Stimulated activated CD4-positive, alpha-beta T cell treated with anti-CD3 and anti-CD28 coated beads, Interleukin-15, amount 100 ng/mL, for 24 hours (primary cell): ENCODE data around the gene GLT6D1.
"Not testable (repeated sequence)": the region's sequence is repeated elsewhere in the genome, so short reads cannot be mapped to it uniquely, and the experiment has no call there.

Experiments
- DNase-seq: peaks from one replicate; pipeline ENCODE4 v3.0.0-alpha.2; 2020

Gene GLT6D1

GRCh38 chr9:135664801-135665794 is 25.8 kb upstream of the GLT6D1 start:
- DNase-seq, result no peak

GRCh38 chr9:135664266-135664665 is 24.9 kb upstream of the GLT6D1 start:
- DNase-seq, result no peak

GRCh38 chr9:135663857-135664256 is 24.5 kb upstream of the GLT6D1 start:
- DNase-seq, result no peak

GRCh38 chr9:135663451-135663770 is 24.1 kb upstream of the GLT6D1 start:
- no peak for DNase-seq

DNA sequence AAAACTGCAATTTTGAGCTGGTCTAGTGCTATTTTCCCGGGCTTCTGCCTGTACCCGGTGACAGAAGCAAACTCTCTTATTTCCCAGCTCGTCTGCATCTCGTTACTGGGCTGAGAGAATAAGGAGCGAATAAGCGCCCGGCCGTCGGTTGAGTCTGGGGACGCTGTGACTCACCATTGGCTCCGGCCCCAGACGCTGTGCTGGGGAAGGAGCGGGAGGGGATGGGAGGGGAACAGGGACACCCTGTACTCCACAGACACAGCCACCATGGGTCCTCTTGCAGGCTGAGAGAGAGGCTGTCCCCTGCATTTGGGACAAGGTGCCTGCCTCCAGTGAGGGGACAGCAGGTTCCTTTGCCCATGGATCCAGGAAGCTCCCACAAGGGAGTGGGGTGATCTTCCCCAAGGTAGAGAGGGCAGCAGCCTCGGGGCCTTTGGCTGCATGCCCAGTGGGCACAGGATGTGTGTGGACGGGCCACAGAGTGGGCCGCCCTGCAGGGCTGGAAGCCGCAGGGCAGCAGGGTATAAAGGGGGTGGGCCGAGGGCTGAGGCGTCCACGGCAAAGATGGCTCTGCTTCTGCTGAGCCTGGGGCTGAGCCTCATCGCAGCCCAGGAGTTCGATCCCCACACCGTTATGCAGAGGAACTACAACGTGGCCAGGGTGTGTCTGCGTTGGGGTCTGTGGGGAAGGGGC is 23.6 kb upstream of the GLT6D1 start, which contains the start of gene LCN9:
Gene LCN9, plus strand, starts transcription at position 552 of the 693 bp plus-strand sequence. Its CDS starts 13 bp downstream, at position 565.
- no peak for DNase-seq

GRCh38 chr9:135661816-135662560 is 22.6 kb upstream of the GLT6D1 start:
- no peak for DNase-seq

GRCh38 chr9:135660407-135660806 is 21.1 kb upstream of the GLT6D1 start:
- DNase-seq, result no peak

GRCh38 chr9:135659252-135659651 is 19.9 kb upstream of the GLT6D1 start:
- DNase-seq, result no peak

DNA sequence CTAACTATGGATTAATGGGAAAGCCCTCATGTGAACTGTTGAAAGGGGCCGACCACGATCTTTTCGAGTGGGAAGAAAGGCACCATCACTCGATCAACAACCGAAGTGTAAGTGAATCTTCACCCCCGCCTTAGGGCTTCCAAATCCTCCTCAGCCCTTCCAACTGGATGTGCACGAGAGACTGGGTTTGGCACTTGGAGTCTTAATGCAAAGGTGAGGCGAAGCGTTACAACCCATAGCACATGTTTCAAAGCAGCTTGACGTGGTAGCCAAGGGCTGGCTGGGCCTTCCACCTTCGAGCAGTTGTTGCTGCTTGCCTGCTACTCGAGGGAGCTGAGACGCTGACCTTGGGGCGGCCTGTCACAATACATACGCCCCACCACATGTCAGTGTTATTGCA is 18.1 kb upstream of the GLT6D1 start:
- no peak for DNase-seq

DNA sequence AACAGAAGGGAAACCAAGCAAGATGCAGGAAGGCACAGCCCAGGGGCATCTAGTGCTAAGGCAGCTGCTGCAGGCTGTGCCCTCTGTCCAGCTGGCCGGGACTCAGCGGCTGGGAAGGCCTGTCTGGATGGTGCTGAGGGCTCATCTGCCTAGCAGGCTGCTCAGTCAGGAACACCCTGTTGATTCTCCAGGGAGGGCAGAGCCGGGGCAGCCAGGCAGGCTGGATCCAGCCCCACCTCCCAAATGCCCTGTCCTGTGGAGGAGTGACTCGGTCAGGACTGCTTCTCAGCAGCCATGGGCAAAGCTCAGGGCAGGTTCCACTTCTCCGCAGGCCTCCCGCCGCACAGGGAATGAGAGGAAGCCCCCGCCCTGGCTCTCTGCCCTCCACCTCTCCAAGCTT is 16.0 kb upstream of the GLT6D1 start:
- DNase-seq, result no peak

DNA sequence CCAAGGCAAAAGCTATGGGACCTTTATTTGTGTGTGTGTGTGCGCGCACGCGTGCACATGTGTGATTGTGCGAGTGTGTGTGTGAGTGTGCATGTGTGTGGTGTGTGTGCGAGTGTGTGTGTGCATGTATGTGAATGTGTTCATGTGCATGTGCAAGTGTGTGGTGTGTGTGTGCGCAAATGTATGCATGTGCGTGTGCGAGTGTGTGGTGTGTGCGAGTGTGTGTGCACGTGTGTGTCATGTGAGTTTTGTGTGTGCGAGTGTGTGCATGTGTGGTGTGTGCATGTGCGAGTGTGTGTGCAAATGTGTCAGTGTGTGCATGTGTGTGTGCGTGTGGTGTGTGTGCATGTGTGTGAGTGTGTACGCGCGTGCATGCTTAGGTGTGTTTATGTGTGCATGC is 11.1 kb upstream of the GLT6D1 start:
- DNase-seq, result no peak

- no peak for DNase-seq
These were observed 10.2 kb upstream of the GLT6D1 start for GRCh38 chr9:135649508-135649907.

DNA sequence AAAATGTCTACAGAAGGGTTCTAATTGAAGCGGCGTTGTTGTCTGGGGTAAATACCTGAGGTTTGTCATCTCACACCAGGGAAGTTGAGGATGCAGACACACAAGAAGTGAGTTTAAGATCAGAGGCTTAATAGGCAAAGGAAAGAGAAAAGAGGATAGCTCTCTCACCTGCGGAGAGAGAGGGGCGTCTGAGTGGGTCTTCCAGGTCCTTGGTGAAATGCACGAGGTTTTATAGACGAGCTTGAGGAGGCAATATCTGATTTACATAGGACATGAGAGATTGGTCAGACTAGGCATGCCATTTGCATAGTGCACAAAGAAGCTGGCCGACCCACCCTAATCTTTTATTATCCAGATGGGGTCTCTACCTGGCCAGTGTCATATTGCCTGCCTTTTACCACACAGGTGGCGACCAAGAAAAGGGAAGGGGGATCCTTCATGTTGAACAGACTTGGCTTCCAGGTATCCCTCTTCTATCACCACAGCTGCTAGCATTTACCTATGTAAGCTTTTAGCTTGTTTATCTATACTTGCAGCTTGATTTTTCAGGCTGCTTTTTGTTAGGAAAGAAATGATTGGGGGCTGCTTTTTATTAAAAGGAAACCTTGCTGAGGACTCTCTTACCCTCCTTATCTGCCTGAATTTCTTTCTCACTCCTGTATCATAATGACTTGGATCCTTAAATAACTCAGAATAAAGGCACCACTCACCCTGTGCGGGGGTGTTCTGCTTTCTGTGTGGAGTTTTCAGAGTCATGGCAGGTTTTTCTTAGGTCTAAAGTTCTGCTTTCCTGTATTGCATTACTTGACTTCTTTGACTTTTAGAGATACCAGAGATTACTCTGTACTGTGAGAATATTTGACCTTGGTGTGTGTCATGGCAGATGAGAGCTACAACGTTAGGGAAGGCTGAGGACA is 9.4 kb upstream of the GLT6D1 start:
- no peak for DNase-seq

DNA sequence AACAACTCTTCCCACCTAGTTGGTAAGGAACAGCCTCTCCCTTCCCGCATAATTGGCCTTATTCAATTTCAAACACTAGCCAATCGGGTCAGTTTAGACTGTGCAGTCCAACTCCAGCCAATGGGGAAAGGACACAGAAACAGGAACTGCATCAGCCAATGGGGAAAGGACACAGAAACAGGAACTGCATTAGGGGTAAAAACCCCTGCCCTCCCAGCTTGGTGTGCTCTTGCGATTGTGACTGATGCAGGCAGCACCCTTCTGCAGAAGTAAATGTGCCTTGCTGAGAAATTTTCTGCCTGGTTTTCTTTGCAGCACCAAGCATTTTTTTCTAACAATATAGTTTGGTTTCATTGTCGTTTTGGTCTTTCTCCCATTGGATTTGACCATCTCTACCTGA is 8.5 kb upstream of the GLT6D1 start:
- DNase-seq, result no peak

- DNase-seq, result no peak
These were observed 5.4 kb upstream of the GLT6D1 start for GRCh38 chr9:135644631-135645218.

- no peak for DNase-seq
These were observed 2.4 kb upstream of the GLT6D1 start for GRCh38 chr9:135641745-135642144.

GRCh38 chr9:135641047-135641446 is 1.7 kb upstream of the GLT6D1 start:
- no peak for DNase-seq

DNA sequence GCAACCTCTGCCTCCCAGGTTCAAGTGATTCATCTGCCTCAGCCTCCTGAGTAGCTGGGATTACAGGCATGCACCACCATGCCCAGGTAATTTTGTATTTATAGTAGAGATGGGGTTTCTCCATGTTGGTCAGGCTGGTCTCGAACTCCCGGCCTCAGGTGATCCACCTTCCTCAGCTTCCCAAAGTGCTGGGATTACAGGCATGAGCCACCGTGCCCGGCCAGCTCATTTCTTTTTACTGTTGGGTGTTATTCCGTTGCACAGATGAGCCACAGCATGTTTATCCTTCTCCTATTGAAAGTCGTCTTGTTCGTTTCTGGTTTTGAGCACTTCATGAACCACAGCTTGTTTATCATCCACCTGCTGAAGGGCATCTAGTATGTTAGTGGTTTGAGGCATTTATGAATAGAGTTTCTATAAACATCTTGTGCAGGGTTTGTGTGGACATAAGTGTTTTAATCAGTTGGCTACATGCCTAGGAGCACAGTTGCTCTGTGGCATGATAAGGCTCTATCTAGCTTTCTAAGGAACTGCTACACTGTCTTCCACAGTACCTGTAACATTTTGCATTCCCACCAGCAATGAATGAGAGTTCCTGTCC is 2.3 kb downstream of the GLT6D1 start:
- not testable (repeated sequence) for DNase-seq

GRCh38 chr9:135632841-135633240 is 6.5 kb downstream of the GLT6D1 start:
- no peak for DNase-seq

DNA sequence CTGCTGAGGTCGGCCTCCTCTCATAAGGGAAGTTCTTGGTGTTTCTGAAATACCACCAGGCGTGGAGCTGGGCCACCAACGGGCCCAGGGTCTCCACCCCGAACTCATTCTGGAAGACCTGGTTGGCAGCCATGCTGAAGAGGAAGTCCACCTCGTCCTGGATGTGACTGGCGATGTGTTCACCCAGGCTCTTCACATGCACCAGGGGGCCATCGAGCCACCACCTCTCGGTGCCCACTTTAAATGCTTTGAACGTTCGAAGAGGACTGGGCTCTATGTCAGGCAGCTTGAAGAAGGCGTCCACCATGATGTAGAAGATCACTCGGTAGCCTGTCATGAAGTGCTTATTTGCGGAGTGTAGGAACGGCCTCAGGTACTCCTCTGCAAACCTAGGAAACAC is 15.1 kb downstream of the GLT6D1 start:
- DNase-seq, result no peak

- DNase-seq, result no peak
These were observed 16.8 kb downstream of the GLT6D1 start for GRCh38 chr9:135622415-135623020.
